Stomach (tissue), 4 donors: Measurements from ENCODE around the gene TTC28.
"Not testable (repeated sequence)": the region's sequence is repeated elsewhere in the genome, so short reads cannot be mapped to it uniquely, and the experiment has no call there.

Experiments
- CTCF ChIP-seq, 7 experiments: fragments of 450-650 bp in 4 of 7; fragments of 200-600 bp in 3 of 7; sonication (generic) in 3 of 7; IDR thresholded peaks; one replicate each; pipeline ENCODE4 v1.5.1; 2016 to 2019; ENCODE audit warnings: antibody characterized with exemption in 7 of 7, control low read depth in 2 of 7, mild to moderate bottlenecking in 1 of 7
- EP300 ChIP-seq: sonication (generic); formaldehyde crosslinking; IDR thresholded peaks from one replicate; pipeline ENCODE4 v1.6.1; 2017; ENCODE audit warnings: antibody characterized with exemption
- POLR2A ChIP-seq, 4 donors: fragments of 450-650 bp; IDR thresholded peaks; one replicate each; pipeline ENCODE4 v1.6.1; 2016; ENCODE audit warnings: antibody characterized with exemption in 4 of 4, control low read depth in 2 of 4, mild to moderate bottlenecking in 1 of 4, moderate library complexity in 1 of 4
- POLR2AphosphoS5 ChIP-seq, 3 donors: sonication (generic); formaldehyde crosslinking; IDR thresholded peaks; one replicate each; pipeline ENCODE4 v1.6.1; 2016; ENCODE audit warnings: antibody characterized with exemption in 3 of 3

GRCh38 chr22:28463408-28463807 is 216.2 kb downstream of the TTC28 start:
- TF ChIP-seq CTCF (IDR thresholded peaks at IDR 0.05); POLR2AphosphoS5 (IDR thresholded peaks at IDR 0.05); POLR2A (IDR thresholded peaks at IDR 0.05); EP300: not testable (repeated sequence)
